GM12801 (cell line): ENCODE measurements around the gene TRIM21.

ENCODE experiments used
- CTCF ChIP-seq: IDR thresholded peaks from one replicate; pipeline ENCODE4 v1.5.1; 2011; ENCODE audit warnings: control low read depth; ENCODE audit not compliant: insufficient read length; ENCODE audit errors: extremely low read depth

The TRIM21 gene

GRCh38 chr11:4416306-4416705, 22.8 kb upstream of the TRIM21 start:
- no peak for TF ChIP-seq CTCF

GRCh38 chr11:4393858-4394223, 339 bp upstream of the TRIM21 start:
- TF ChIP-seq CTCF: no peak

DNA sequence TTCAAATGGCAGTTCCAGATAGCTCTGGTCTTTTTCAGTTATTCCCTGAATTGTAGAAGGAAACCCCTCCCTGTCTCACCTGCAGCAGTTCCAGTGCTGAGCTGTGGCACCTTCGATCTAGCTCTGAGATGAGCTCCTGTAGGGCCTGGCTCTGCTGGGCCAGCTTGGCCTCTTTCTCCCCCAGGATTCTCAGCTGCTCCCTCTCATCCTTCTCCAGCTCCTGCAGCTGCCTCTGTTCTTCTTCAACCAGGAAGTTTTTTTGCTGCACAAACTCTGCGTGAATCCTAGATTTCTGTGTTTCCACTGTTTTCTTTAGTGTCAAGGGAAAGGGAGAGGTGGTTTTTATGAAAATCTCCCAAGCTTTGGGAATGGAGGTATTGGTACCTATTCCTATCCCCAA, 5.3 kb downstream of the TRIM21 start:
- no peak for TF ChIP-seq CTCF

- no peak for TF ChIP-seq CTCF
Measured at GRCh38 chr11:4385978-4386740, 7.3 kb downstream of the TRIM21 start.

- TF ChIP-seq CTCF: no peak
Measured at GRCh38 chr11:4381901-4382300, 11.6 kb downstream of the TRIM21 start.

GRCh38 chr11:4375431-4376140, 17.9 kb downstream of the TRIM21 start:
- no peak for TF ChIP-seq CTCF

GRCh38 chr11:4370166-4370565, 23.3 kb downstream of the TRIM21 start:
- TF ChIP-seq CTCF: no peak
